SIG-M5 treated with dmso at 0.1 percent for 504 hours (cell line): Measurements from ENCODE around the gene TRMT112.

ENCODE experiments used
- DNase-seq: peaks from one replicate; lab custom pipeline; 2025; ENCODE audit not compliant: unreplicated experiment; lab: John Stamatoyannopoulos, UW

The TRMT112 gene

GRCh38 chr11:64317325-64317960 is at the start of gene TRMT112:
TRMT112 (minus strand) TSS chr11:64317559; CDS start chr11:64317526, 33 bp downstream.
- peak; percentile 98 for DNase-seq

GRCh38 chr11:64366751-64367150 is 49.4 kb upstream of the TRMT112 start:
- no peak for DNase-seq

- DNase-seq, result no peak
Measured at GRCh38 chr11:64364911-64365310, 47.6 kb upstream of the TRMT112 start.

GRCh38 chr11:64364435-64364834 is 47.1 kb upstream of the TRMT112 start:
- no peak for DNase-seq

- DNase-seq, result no peak
Measured at GRCh38 chr11:64362339-64362738, 45.0 kb upstream of the TRMT112 start.

- no peak for DNase-seq
Measured at GRCh38 chr11:64361659-64362058, 44.3 kb upstream of the TRMT112 start.

GRCh38 chr11:64360448-64360921 is 43.1 kb upstream of the TRMT112 start:
- DNase-seq, result no peak

- DNase-seq, result no peak
Measured at GRCh38 chr11:64359712-64360445, 42.5 kb upstream of the TRMT112 start.

- peak; percentile 20 for DNase-seq
Measured at GRCh38 chr11:64358907-64359711, 41.8 kb upstream of the TRMT112 start, which contains the start of gene RPS6KA4. RPS6KA4 (plus strand) TSS chr11:64359162; CDS start chr11:64359236, 74 bp downstream.

- DNase-seq, result no peak
Measured at GRCh38 chr11:64358536-64358906, 41.2 kb upstream of the TRMT112 start.

- no peak for DNase-seq
Measured at GRCh38 chr11:64357904-64358535, 40.7 kb upstream of the TRMT112 start.

GRCh38 chr11:64357446-64357845 is 40.1 kb upstream of the TRMT112 start:
- no peak for DNase-seq

GRCh38 chr11:64356498-64357411 is 39.4 kb upstream of the TRMT112 start:
- DNase-seq, result peak; percentile 59

GRCh38 chr11:64355078-64355940 is 38.0 kb upstream of the TRMT112 start:
- DNase-seq, result peak; percentile 81

- no peak for DNase-seq
Measured at GRCh38 chr11:64353715-64354506, 36.6 kb upstream of the TRMT112 start.

- DNase-seq, result no peak
Measured at GRCh38 chr11:64352995-64353714, 35.8 kb upstream of the TRMT112 start.

- no peak for DNase-seq
Measured at GRCh38 chr11:64352099-64352994, 35.0 kb upstream of the TRMT112 start.
